Astrocyte (in vitro differentiated cells and primary cell): ENCODE measurements around the gene IER2. TPM values are rescaled to one million over a fixed set of nuclear protein-coding genes. Genes with fewer than 3 reads are reported as not detected.

Source experiments
- DNase-seq: peaks from one replicate; pipeline ENCODE4 v3.0.0-alpha.2; 2010; ENCODE audit warnings: low read depth
- FAIRE-seq: peaks from 2 replicates; lab custom pipeline; 2011; peaks lifted over from hg19 to GRCh38; lab: Jason Lieb, UNC
- H2AFZ ChIP-seq: 2 replicates; pipeline ENCODE4 v1.6.0; 2012; ENCODE audit warnings: low read depth, low read length, inconsistent platforms
- H3K27ac ChIP-seq: 2 replicates; pipeline ENCODE4 v1.5.1; 2011; ENCODE audit warnings: low read depth, low read length, inconsistent platforms
- H3K27me3 ChIP-seq: 2 replicates; pipeline ENCODE4 v1.6.0; 2011; ENCODE audit warnings: low read length, inconsistent platforms; ENCODE audit not compliant: insufficient read depth
- H3K36me3 ChIP-seq: 2 replicates; pipeline ENCODE4 v1.5.1; 2011; ENCODE audit warnings: low read length, inconsistent platforms; ENCODE audit not compliant: insufficient read depth
- H3K4me1 ChIP-seq: 2 replicates; pipeline ENCODE4 v1.5.1; 2011; ENCODE audit warnings: low read length, inconsistent platforms; ENCODE audit not compliant: insufficient read depth
- H3K4me2 ChIP-seq: 2 replicates; pipeline ENCODE4 v1.6.0; 2012; ENCODE audit warnings: low read length, inconsistent platforms
- H3K4me3 ChIP-seq: 2 replicates; pipeline ENCODE4 v1.5.1; 2011; ENCODE audit warnings: low read depth, mild to moderate bottlenecking, low read length, inconsistent platforms; ENCODE audit not compliant: insufficient read depth
- H3K79me2 ChIP-seq: 2 replicates; pipeline ENCODE4 v1.6.0; 2012; ENCODE audit warnings: mild to moderate bottlenecking, low read length, inconsistent platforms; ENCODE audit not compliant: insufficient read depth
- H3K9ac ChIP-seq: 2 replicates; pipeline ENCODE4 v1.6.0; 2012; ENCODE audit warnings: mild to moderate bottlenecking, low read length, inconsistent platforms
- H3K9me3 ChIP-seq: 2 replicates; pipeline ENCODE4 v1.5.1; 2012; ENCODE audit warnings: low read depth, mild to moderate bottlenecking, low read length, inconsistent platforms; ENCODE audit not compliant: insufficient read depth
- H4K20me1 ChIP-seq: 2 replicates; pipeline ENCODE4 v1.6.0; 2012; ENCODE audit warnings: low read length, inconsistent platforms; ENCODE audit not compliant: insufficient read depth
- H3K27ac Mint-ChIP-seq: one replicate; pipeline ENCODE4 v1.8.0; 2021; ENCODE audit warnings: mild to moderate bottlenecking, mixed read lengths; ENCODE audit not compliant: unreplicated experiment
- H3K27me3 Mint-ChIP-seq: one replicate; pipeline ENCODE4 v1.8.0; 2021; ENCODE audit warnings: low read depth, mixed read lengths; ENCODE audit not compliant: unreplicated experiment
- H3K36me3 Mint-ChIP-seq: one replicate; pipeline ENCODE4 v1.8.0; 2021; ENCODE audit warnings: low read depth, mixed read lengths; ENCODE audit not compliant: unreplicated experiment
- H3K4me1 Mint-ChIP-seq: one replicate; pipeline ENCODE4 v1.8.0; 2021; ENCODE audit warnings: low read depth, mixed read lengths; ENCODE audit not compliant: unreplicated experiment
- H3K4me3 Mint-ChIP-seq: one replicate; pipeline ENCODE4 v1.8.0; 2021; ENCODE audit warnings: mild to moderate bottlenecking, moderate library complexity, mixed read lengths; ENCODE audit not compliant: unreplicated experiment
- H3K9me3 Mint-ChIP-seq: one replicate; pipeline ENCODE4 v1.8.0; 2021; ENCODE audit warnings: mild to moderate bottlenecking, mixed read lengths; ENCODE audit not compliant: unreplicated experiment
- EZH2 ChIP-seq: IDR thresholded peaks from 2 replicates; pipeline ENCODE4 v1.6.1; 2012; ENCODE audit warnings: mild to moderate bottlenecking, low read length, inconsistent platforms; ENCODE audit not compliant: insufficient read depth
- total RNA-seq: library from RNA; stranded (reverse); gene quantifications from 2 replicates; pipeline ENCODE4 v1.2.1, GENCODE V29; 2021
- TF ChIP-seq, protein P1 (sequence below): IDR thresholded peaks from 2 replicates; pipeline ENCODE4 v1.5.1; 2011; ENCODE audit warnings: low read depth, mild to moderate bottlenecking, inconsistent platforms, low read length, moderate library complexity; ENCODE audit not compliant: insufficient read depth

IER2 gene
- total RNA-seq, 1 donor from 2014 or later, result 71.3 TPM

DNA sequence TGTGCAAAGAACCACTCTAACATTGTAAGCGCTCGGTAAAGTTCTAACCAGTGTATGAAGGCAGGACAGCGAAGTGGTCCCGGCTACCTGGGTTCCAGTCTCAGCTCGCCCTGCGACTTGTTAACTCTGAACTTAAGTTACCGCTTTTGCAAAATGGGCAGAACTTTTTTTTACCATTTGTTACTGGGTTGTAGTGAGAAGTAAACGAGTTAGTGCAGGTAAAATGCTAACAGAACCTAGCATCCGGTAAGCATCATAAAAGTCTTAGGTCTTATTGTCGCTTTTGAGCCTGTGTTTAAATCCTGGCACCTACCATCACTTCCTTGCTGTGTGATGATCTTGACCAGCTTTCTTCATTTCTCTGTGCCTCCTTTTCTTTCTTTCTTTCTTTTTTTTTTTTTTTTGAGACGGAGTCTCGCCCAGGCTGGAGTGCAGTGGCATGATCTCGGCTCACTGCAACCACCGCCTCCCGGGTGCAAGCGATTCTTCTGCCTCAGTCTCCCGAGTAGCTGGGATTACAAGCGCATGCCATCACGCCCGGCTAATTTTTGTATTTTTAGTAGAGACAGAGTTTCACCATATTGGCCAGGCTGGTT is 32.9 kb upstream of the IER2 start:
- Histone ChIP-seq H3K79me2 (peaks cover 66% of the 10 kb centered on the region), H2AFZ (peak overlapping the region; percentile 83), H3K4me3 (peak overlapping the region; percentile 94), H3K27ac (no peak overlapping the region), H3K9me3 (no peaks in the 10 kb centered on the region), H3K9ac (peak overlapping the region; percentile 94), H3K27me3 (no peaks in the 10 kb centered on the region), H3K4me2 (peak overlapping the region; percentile 98), H3K36me3 (peaks cover 6% of the 10 kb centered on the region), H4K20me1 (peaks cover 36% of the 10 kb centered on the region), H3K4me1 (peaks cover 53% of the 10 kb centered on the region)
- DNase-seq, result no peak
- no peaks in the 10 kb centered on the region for H3K9me3 Mint-ChIP-seq
- no peaks in the 10 kb centered on the region for H3K36me3 Mint-ChIP-seq
- H3K4me3 Mint-ChIP-seq, result peak overlapping the region; percentile 98
- H3K27ac Mint-ChIP-seq, result peak overlapping the region; percentile 98
- no peaks in the 10 kb centered on the region for H3K27me3 Mint-ChIP-seq
- TF ChIP-seq EZH2, result no peak
- TF ChIP-seq, protein P1, sequence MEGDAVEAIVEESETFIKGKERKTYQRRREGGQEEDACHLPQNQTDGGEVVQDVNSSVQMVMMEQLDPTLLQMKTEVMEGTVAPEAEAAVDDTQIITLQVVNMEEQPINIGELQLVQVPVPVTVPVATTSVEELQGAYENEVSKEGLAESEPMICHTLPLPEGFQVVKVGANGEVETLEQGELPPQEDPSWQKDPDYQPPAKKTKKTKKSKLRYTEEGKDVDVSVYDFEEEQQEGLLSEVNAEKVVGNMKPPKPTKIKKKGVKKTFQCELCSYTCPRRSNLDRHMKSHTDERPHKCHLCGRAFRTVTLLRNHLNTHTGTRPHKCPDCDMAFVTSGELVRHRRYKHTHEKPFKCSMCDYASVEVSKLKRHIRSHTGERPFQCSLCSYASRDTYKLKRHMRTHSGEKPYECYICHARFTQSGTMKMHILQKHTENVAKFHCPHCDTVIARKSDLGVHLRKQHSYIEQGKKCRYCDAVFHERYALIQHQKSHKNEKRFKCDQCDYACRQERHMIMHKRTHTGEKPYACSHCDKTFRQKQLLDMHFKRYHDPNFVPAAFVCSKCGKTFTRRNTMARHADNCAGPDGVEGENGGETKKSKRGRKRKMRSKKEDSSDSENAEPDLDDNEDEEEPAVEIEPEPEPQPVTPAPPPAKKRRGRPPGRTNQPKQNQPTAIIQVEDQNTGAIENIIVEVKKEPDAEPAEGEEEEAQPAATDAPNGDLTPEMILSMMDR, result no peak
- H3K4me1 Mint-ChIP-seq, result peaks cover 39% of the 10 kb centered on the region
- no peak for FAIRE-seq

GRCh38 chr19:13117772-13118423 is 32.3 kb upstream of the IER2 start, which contains the start of gene NACC1:
Gene NACC1 (plus strand): TSS chr19:13118264. CDS start chr19:13135208, 16,944 bp downstream.
- TF ChIP-seq EZH2, result no peak
- TF ChIP-seq, protein P1, result no peak
- FAIRE-seq (no peak), DNase-seq (peak; percentile 69)
- no peaks in the 10 kb centered on the region for H3K9me3 ChIP-seq
- peaks cover 58% of the 10 kb centered on the region for H3K4me1 ChIP-seq
- no peaks in the 10 kb centered on the region for H3K27me3 ChIP-seq
- H3K27ac ChIP-seq, result peak within 1 kb of the TSS; percentile 88
- H2AFZ ChIP-seq, result peak within 1 kb of the TSS; percentile 83
- peak within 1 kb of the TSS; percentile 98 for H3K4me3 Mint-ChIP-seq
- H3K79me2 ChIP-seq, result peaks cover 71% of the 10 kb centered on the region
- peaks cover 5% of the 10 kb centered on the region for H3K36me3 ChIP-seq
- H3K9me3 Mint-ChIP-seq, result no peaks in the 10 kb centered on the region
- peaks cover 45% of the 10 kb centered on the region for H3K4me1 Mint-ChIP-seq
- peak within 1 kb of the TSS; percentile 95 for H3K9ac ChIP-seq
- H3K36me3 Mint-ChIP-seq, result peaks cover 3% of the 10 kb centered on the region
- peak within 1 kb of the TSS; percentile 98 for H3K27ac Mint-ChIP-seq
- no peaks in the 10 kb centered on the region for H3K27me3 Mint-ChIP-seq
- peak within 1 kb of the TSS; percentile 98 for H3K4me2 ChIP-seq
- peaks cover 42% of the 10 kb centered on the region for H4K20me1 ChIP-seq
- H3K4me3 ChIP-seq, result peak within 1 kb of the TSS; percentile 94
